ENCODE measurements around the gene KLK12.

DNA sequence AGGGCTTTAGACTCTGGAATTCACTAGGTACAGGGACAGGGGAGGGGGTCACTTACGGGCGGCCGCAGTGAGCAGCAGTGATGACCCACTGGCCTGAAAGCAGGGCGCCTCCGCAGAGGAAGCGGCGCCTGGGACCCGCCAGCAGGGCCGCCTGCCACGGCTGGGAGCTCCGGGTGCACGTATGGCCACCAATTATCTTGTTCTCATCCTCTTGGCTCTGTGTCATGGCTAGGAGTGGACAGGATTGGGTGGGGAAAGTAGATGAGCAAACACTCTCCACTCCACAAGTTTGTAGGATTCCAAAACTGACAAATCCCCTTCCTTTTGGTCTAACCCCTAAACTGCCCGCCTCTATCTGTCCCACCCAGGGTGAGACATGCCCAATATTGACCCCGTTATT lies 46.7 kb upstream of the KLK12 start:
- TF ChIP-seq, protein P1, sequence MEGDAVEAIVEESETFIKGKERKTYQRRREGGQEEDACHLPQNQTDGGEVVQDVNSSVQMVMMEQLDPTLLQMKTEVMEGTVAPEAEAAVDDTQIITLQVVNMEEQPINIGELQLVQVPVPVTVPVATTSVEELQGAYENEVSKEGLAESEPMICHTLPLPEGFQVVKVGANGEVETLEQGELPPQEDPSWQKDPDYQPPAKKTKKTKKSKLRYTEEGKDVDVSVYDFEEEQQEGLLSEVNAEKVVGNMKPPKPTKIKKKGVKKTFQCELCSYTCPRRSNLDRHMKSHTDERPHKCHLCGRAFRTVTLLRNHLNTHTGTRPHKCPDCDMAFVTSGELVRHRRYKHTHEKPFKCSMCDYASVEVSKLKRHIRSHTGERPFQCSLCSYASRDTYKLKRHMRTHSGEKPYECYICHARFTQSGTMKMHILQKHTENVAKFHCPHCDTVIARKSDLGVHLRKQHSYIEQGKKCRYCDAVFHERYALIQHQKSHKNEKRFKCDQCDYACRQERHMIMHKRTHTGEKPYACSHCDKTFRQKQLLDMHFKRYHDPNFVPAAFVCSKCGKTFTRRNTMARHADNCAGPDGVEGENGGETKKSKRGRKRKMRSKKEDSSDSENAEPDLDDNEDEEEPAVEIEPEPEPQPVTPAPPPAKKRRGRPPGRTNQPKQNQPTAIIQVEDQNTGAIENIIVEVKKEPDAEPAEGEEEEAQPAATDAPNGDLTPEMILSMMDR (IDR thresholded peaks at IDR 0.05 in 4 of 5, conservative IDR thresholded peaks at IDR 0.05 in 1 of 5), result no peak
- TF ChIP-seq POLR2A (IDR thresholded peaks at IDR 0.05), result no peak

All from gastrocnemius medialis (tissue), 4 donors.